SK-N-DZ (cell line): ENCODE data around the gene SV2C. TPM values are rescaled to one million over a fixed set of nuclear protein-coding genes. Genes with fewer than 3 reads are reported as not detected.
A peak's percentile ranks its signal among the peaks of the same experiment; 100 is the strongest.
"Not testable (repeated sequence)": the region's sequence is repeated elsewhere in the genome, so short reads cannot be mapped to it uniquely, and the experiment has no call there.

ENCODE experiments used
- DNase-seq: peaks from one replicate; pipeline ENCODE4 v3.0.0-alpha.2; 2015; ENCODE audit warnings: low spot score
- polyA plus RNA-seq, 2 experiments: library from polyadenylated mRNA; depleted of rRNA; stranded (reverse); fragments of >200 nt; gene quantifications; 2 replicates each; pipeline ENCODE4 v1.2.3, GENCODE V29; 2014

Gene SV2C, protein sequence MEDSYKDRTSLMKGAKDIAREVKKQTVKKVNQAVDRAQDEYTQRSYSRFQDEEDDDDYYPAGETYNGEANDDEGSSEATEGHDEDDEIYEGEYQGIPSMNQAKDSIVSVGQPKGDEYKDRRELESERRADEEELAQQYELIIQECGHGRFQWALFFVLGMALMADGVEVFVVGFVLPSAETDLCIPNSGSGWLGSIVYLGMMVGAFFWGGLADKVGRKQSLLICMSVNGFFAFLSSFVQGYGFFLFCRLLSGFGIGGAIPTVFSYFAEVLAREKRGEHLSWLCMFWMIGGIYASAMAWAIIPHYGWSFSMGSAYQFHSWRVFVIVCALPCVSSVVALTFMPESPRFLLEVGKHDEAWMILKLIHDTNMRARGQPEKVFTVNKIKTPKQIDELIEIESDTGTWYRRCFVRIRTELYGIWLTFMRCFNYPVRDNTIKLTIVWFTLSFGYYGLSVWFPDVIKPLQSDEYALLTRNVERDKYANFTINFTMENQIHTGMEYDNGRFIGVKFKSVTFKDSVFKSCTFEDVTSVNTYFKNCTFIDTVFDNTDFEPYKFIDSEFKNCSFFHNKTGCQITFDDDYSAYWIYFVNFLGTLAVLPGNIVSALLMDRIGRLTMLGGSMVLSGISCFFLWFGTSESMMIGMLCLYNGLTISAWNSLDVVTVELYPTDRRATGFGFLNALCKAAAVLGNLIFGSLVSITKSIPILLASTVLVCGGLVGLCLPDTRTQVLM
- 0.06 and 0.08 TPM in 2 replicates for polyA plus RNA-seq (2014; cell fraction: cytosol; rRNA removed)
- polyA plus RNA-seq (2014; cell fraction: nucleus; rRNA removed), result 0.01 and 0.10 TPM in 2 replicates

- peak; percentile 26 for DNase-seq
These were observed at the start of gene SV2C for GRCh38 chr5:76082772-76083554. TSS of gene SV2C (plus strand) at chr5:76083383. CDS start at chr5:76131751, 48,368 bp downstream.

- DNase-seq, result not testable (repeated sequence)
These were observed 45.4 kb upstream of the SV2C start for GRCh38 chr5:76037736-76038151.

GRCh38 chr5:76038212-76038611 lies 45.0 kb upstream of the SV2C start:
- no peak for DNase-seq

- DNase-seq, result no peak
These were observed 42.4 kb upstream of the SV2C start for GRCh38 chr5:76040806-76041205.

- no peak for DNase-seq
These were observed 41.3 kb upstream of the SV2C start for GRCh38 chr5:76041863-76042262.

DNA sequence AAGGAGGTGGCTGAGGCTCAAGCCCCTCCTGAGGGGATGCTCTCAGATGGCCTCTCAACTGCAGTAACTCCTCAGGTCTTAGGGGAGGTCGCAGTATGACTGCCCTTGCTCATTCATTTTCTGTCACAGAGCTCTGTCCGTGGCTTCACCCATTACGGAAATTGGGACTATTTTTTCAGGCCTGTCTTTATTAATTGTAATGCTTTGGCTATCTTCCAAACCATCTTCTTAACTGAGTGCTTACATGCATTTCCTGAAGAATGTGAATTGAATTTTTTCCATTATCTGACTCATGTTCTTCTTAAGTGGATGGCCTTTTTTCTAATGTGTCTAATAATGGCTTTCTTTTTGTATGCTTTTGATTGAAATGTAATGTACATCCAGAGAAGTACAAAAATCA lies 36.4 kb upstream of the SV2C start:
- DNase-seq, result no peak

DNA sequence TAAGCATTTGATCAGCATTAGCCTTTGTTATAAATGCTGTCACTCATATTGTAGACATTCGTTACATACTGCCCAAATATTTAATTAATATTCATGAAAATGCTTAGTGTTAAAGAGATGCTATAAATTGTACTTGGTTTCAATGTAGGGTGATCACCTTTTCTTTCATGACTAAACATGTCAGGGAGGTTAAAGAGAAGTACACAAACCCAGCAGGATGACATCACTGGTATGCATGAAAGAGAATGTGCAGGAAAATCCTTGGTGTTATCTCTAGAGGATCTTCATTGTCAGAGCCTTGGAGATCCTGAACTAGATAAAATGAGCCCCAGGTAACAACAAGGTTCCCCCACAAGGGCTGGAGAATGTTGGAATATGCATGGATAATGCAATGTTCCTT lies 33.0 kb upstream of the SV2C start:
- no peak for DNase-seq

GRCh38 chr5:76062502-76063041 lies 20.6 kb upstream of the SV2C start:
- no peak for DNase-seq

DNA sequence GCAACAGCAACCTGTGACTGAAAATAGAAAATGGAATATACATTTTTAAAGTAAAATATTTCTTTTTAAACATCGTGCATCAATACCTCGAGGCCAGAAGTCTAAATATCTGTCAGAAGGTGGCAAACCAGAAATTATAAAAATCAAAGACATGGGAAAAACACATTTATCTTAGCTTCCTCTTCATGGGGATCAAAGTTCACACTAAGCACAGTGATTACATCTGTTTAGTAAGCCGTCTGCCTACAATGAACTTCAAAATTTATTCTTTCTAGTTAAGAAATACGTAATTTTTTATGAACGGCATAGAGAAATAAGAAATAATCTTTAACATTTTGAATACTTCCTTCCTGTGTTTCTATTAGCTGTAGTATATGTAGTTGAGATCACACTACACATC lies 17.9 kb upstream of the SV2C start:
- no peak for DNase-seq

DNA sequence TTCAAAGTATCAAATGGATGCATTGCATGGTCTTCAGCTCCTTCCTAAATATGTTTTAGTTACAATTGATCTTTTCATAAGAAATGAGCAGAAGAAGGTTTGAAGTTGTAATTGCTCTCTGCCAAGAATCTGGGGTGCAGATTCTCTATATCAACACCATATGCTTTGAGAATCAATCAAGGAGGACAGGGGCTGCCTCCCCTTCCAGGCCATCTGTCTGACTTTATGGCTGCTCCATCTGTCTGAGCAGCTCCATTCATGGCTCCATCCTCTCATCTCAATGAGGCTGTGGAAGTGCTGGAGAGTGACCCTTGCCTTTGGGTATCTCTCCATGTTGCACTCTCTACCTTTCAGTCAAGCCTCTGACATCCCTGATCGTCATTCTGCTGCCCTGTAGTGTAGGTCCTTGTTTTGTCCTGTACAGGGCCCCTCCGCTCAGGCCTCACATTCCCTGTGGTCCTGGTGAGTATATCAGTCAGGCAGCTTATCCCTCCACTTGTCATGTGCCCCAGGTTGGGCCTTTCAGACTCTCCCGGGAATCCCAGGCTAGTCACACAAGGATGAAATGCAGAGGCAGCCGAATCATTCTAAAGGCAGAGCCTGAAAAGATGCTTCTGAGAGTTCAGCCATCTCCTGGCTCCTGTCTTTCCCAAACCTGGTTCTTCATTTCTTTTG lies 14.0 kb upstream of the SV2C start:
- DNase-seq, result no peak

DNA sequence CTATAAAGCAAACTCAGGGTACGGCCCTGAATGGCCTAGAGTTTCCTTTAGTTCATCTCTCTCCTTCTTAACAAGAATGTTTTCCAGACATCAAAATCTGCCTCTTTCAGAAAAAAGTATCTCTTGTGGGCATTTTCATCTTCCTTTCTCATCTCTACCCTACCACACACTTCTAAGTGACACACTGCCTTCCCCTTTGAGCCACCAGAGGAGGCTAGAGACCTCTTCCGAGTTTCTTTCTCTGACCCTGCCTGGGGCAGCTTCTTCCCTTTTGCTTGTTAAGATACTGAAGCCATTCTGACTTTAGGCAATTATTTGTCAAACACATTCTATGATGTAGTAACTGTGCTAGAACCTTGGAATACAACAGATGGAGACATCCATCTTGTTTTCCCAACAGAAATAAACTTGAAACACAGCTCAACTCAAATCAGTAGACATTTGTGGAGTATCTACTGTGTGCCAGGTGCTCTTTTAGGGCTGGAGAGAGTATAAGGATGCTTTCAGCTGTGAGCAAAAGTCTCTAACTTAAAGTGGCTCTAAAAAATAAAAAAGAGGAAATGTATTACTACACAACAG lies 8.6 kb upstream of the SV2C start:
- no peak for DNase-seq

GRCh38 chr5:76081811-76082771 lies 1.1 kb upstream of the SV2C start:
- DNase-seq, result no peak

GRCh38 chr5:76083555-76084495 lies 642 bp downstream of the SV2C start:
- peak; percentile 31 for DNase-seq

DNA sequence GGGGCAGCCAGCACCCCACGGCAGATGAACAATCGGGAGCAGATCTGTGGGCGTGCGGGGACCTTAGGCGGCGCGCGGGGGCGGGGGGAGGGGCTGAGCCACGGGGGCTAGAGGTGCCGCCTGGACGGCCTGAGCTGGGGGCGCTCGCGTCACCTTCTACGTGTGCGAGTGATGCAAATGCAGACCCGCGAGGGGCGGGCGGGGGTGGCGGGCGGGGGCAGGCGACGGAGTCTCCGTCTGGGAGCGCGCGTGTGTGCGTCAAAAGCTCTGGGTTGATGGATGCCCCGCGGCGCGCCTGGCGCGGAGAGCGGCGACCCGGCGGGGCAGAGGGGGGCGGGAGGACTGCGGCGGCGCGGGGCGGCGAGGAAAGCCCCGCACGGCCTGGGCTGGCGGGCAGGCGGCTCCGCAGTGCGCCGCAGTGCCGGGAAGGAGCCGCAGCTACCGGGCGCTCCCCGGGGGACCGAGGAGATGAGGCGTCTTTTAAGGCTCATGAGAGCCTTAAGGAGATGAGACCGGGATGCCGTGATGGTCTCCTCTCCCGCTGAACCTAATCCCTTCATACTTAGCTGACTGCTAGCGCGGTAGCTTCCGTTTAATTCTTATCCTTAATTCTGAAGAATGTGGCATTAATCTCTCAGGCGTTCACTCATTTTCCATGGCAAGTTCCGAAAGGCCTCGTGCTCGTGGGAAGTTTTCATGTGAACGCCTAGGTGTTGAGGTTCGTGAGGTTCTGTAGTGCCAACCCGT lies 1.5 kb downstream of the SV2C start:
- DNase-seq, result peak; percentile 32

GRCh38 chr5:76085243-76085579 lies 2.0 kb downstream of the SV2C start:
- DNase-seq, result no peak

GRCh38 chr5:76086095-76086494 lies 2.9 kb downstream of the SV2C start:
- no peak for DNase-seq

DNA sequence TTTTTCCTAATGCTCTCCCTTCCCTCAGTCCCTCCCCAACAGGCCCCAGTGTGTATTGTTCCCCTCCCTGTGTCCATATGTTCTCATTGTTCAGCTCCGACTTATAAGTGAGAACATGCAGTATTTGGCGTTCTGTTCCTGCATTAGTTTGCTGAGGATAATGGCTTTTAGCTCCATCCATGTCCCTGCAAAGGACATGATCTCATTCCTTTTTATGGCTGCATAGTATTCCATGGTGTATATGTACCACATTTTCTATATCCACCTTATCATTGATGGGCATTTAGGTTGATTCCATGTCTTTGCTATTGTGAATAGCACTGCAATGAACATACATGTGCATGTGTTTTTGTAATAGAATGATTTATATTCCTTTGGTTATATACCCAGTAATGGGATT lies 6.0 kb downstream of the SV2C start:
- DNase-seq, result not testable (repeated sequence)

GRCh38 chr5:76091351-76091750 lies 8.2 kb downstream of the SV2C start:
- DNase-seq, result no peak
